Gastroesophageal sphincter (tissue), 3 donors: ENCODE data around the gene ZDHHC13.

Experiments used
- EP300 ChIP-seq: sonication (generic); formaldehyde crosslinking; IDR thresholded peaks from one replicate; pipeline ENCODE4 v1.6.1; 2017; ENCODE audit warnings: antibody characterized with exemption, mild to moderate bottlenecking
- POLR2AphosphoS5 ChIP-seq: sonication (generic); formaldehyde crosslinking; IDR thresholded peaks from one replicate; pipeline ENCODE4 v1.6.1; 2017; ENCODE audit warnings: antibody characterized with exemption
- TF ChIP-seq, protein P1 (sequence below), 4 experiments: fragments of 200-600 bp in 2 of 4; fragments of 450-650 bp in 2 of 4; sonication (generic) in 1 of 4; IDR thresholded peaks; one replicate each; pipeline ENCODE4 v1.5.1; 2017 to 2019; ENCODE audit warnings: antibody characterized with exemption in 4 of 4, mild to moderate bottlenecking in 2 of 4, moderate library complexity in 2 of 4

DNA sequence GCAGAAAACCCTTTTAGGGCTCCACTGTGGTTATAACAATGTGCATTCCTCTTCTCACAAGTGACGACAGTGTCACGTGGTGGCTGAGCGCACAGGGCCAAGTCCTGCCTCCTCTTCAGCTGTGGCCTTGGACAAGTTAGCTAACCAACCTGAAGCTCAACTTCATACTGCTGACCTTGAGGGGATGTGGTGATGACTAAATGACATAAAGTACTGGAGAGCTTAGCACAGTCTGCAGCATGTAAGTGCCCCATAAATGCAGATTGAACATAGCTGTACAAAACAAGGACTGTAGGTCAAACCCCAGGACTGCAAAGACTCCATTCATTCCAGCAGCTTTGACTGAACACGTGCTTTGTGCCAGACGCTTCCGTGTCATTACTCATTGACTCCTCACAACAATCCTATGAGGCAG is 36.4 kb upstream of the ZDHHC13 start:
- TF ChIP-seq, protein P1, sequence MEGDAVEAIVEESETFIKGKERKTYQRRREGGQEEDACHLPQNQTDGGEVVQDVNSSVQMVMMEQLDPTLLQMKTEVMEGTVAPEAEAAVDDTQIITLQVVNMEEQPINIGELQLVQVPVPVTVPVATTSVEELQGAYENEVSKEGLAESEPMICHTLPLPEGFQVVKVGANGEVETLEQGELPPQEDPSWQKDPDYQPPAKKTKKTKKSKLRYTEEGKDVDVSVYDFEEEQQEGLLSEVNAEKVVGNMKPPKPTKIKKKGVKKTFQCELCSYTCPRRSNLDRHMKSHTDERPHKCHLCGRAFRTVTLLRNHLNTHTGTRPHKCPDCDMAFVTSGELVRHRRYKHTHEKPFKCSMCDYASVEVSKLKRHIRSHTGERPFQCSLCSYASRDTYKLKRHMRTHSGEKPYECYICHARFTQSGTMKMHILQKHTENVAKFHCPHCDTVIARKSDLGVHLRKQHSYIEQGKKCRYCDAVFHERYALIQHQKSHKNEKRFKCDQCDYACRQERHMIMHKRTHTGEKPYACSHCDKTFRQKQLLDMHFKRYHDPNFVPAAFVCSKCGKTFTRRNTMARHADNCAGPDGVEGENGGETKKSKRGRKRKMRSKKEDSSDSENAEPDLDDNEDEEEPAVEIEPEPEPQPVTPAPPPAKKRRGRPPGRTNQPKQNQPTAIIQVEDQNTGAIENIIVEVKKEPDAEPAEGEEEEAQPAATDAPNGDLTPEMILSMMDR (IDR thresholded peaks at IDR 0.05): no peak
- no peak for TF ChIP-seq POLR2AphosphoS5
- no peak for TF ChIP-seq EP300
